Panc1 (cell line): ENCODE measurements around the gene NECAB2.

ENCODE experiments used
- POLR2AphosphoS5 ChIP-seq: IDR thresholded peaks from 2 replicates; pipeline ENCODE4 v1.6.1; 2012; ENCODE audit warnings: mild to moderate bottlenecking, low read depth, low read length, moderate library complexity
- SIN3A ChIP-seq: IDR thresholded peaks from 2 replicates; pipeline ENCODE4 v1.6.1; 2012; ENCODE audit warnings: low read depth, mild to moderate bottlenecking, low read length, moderate library complexity, borderline replicate concordance; ENCODE audit not compliant: insufficient read depth
- TF ChIP-seq, protein P1 (sequence below): fragments of 450-650 bp; IDR thresholded peaks from 2 replicates; pipeline ENCODE4 v1.5.1; 2017; ENCODE audit warnings: mild to moderate bottlenecking
- TF ChIP-seq, protein P2 (sequence below), 2 experiments: IDR thresholded peaks; 2 replicates each; pipeline ENCODE4 v1.6.1; 2011 to 2012; ENCODE audit warnings: low read depth in 2 of 2, control low read depth in 1 of 2, low read length in 1 of 2, mild to moderate bottlenecking in 1 of 2, moderate library complexity in 1 of 2; ENCODE audit not compliant: insufficient read depth in 1 of 2

DNA sequence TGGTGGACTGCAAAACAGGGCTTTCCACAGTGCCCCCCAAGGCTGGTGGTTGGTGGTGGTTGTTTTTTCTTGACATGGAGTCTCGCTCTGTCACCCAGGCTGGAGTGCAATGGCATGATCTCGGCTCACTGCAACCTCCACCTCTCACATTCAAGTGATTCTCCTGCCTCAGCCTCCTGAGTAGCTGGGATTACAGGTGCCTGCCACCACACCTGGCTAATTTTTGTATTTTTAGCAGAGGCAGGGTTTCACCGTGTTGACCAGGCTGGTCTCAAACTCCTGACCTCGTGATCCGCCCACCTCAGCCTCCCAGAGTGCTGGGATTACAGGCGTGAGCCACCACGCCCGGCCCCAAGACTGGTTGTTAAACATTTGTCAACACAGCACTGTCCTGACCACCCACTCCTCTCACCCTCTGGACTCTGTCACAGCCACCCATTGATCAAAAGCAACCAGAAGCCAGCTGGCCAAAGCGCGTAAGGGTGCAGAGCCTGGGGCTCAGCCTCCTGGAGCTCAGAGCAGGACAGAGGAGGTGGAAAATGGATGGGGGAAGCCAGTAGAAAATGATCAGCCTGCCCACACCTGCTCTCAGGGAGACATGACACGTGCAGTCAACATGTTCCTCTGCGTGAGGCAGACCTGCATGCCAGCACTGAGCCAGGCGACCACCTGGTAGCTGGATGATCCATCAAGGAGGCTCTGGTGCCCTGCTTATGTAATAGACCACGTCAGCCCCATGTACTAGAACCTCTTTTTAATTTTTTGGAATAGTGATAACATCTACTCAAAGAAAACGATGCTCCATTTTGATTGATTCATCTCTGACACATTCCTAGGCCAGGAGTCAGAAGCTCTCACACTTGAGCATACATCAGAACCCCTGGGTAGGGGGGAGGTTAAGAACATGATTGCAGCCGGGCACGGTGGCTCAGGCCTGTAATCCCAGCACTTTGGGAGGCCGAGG, 29.8 kb upstream of the NECAB2 start:
- TF ChIP-seq, protein P1, sequence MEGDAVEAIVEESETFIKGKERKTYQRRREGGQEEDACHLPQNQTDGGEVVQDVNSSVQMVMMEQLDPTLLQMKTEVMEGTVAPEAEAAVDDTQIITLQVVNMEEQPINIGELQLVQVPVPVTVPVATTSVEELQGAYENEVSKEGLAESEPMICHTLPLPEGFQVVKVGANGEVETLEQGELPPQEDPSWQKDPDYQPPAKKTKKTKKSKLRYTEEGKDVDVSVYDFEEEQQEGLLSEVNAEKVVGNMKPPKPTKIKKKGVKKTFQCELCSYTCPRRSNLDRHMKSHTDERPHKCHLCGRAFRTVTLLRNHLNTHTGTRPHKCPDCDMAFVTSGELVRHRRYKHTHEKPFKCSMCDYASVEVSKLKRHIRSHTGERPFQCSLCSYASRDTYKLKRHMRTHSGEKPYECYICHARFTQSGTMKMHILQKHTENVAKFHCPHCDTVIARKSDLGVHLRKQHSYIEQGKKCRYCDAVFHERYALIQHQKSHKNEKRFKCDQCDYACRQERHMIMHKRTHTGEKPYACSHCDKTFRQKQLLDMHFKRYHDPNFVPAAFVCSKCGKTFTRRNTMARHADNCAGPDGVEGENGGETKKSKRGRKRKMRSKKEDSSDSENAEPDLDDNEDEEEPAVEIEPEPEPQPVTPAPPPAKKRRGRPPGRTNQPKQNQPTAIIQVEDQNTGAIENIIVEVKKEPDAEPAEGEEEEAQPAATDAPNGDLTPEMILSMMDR: no peak
- TF ChIP-seq, protein P2, sequence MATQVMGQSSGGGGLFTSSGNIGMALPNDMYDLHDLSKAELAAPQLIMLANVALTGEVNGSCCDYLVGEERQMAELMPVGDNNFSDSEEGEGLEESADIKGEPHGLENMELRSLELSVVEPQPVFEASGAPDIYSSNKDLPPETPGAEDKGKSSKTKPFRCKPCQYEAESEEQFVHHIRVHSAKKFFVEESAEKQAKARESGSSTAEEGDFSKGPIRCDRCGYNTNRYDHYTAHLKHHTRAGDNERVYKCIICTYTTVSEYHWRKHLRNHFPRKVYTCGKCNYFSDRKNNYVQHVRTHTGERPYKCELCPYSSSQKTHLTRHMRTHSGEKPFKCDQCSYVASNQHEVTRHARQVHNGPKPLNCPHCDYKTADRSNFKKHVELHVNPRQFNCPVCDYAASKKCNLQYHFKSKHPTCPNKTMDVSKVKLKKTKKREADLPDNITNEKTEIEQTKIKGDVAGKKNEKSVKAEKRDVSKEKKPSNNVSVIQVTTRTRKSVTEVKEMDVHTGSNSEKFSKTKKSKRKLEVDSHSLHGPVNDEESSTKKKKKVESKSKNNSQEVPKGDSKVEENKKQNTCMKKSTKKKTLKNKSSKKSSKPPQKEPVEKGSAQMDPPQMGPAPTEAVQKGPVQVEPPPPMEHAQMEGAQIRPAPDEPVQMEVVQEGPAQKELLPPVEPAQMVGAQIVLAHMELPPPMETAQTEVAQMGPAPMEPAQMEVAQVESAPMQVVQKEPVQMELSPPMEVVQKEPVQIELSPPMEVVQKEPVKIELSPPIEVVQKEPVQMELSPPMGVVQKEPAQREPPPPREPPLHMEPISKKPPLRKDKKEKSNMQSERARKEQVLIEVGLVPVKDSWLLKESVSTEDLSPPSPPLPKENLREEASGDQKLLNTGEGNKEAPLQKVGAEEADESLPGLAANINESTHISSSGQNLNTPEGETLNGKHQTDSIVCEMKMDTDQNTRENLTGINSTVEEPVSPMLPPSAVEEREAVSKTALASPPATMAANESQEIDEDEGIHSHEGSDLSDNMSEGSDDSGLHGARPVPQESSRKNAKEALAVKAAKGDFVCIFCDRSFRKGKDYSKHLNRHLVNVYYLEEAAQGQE (IDR thresholded peaks at IDR 0.05; ENCODE audit: insufficient read depth in 1 of 2, low read depth in 2 of 2, low read length in 1 of 2): no peak
- TF ChIP-seq POLR2AphosphoS5 (no peak), SIN3A (no peak)
